K562 (cell line): ENCODE results near the gene ORAI3. TPM values are rescaled to one million over a fixed set of nuclear protein-coding genes. Genes with fewer than 3 reads are reported as not detected.

ENCODE experiments used
- ARID1B ChIP-seq: fragments of 450-650 bp; IDR thresholded peaks from 2 replicates; pipeline ENCODE4 v1.6.1; 2016; ENCODE audit warnings: antibody characterized with exemption, mild to moderate bottlenecking, inconsistent platforms
- EGR1 ChIP-seq: fragments of 450-650 bp; conservative IDR thresholded peaks from 2 replicates; pipeline ENCODE4 v1.6.1; 2017; ENCODE audit warnings: mild to moderate bottlenecking
- ELF2 ChIP-seq: fragments of 250-450 bp; sonication (Bioruptor Pico); IDR thresholded peaks from 2 replicates; pipeline ENCODE4 v1.5.0; 2021; ENCODE audit warnings: mild to moderate bottlenecking
- GATA2 ChIP-seq: sonication (generic); formaldehyde crosslinking; IDR thresholded peaks from 2 replicates; pipeline ENCODE4 v1.4.0; 2020; ENCODE audit warnings: mild to moderate bottlenecking, missing genetic modification reagents
- MTA1 ChIP-seq: fragments of 450-650 bp; IDR thresholded peaks from 2 replicates; pipeline ENCODE4 v1.6.1; 2017; ENCODE audit warnings: borderline replicate concordance
- NBN ChIP-seq: fragments of 450-650 bp; IDR thresholded peaks from 2 replicates; pipeline ENCODE4 v1.6.1; 2016; ENCODE audit warnings: low read depth, mild to moderate bottlenecking
- RAD51 ChIP-seq: fragments of 450-650 bp; IDR thresholded peaks from 2 replicates; pipeline ENCODE4 v1.7.1; 2016; ENCODE audit warnings: low read depth, mild to moderate bottlenecking, borderline replicate concordance
- RBBP5 ChIP-seq: fragments of 200-600 bp; sonication (generic); IDR thresholded peaks from 2 replicates; pipeline ENCODE4 v1.6.1; 2012; ENCODE audit warnings: borderline replicate concordance, mild to moderate bottlenecking, low read length, control low read depth, inconsistent platforms; ENCODE audit not compliant: insufficient read depth, poor library complexity, severe bottlenecking
- RBM14 ChIP-seq: fragments of 200-400 bp; formaldehyde crosslinking; IDR thresholded peaks from 2 replicates; pipeline ENCODE4 v1.6.1; 2018; ENCODE audit warnings: low read depth, mild to moderate bottlenecking, low read length, moderate library complexity, borderline replicate concordance; ENCODE audit not compliant: insufficient read depth
- SIN3B ChIP-seq: fragments of 450-650 bp; IDR thresholded peaks from 2 replicates; pipeline ENCODE4 v1.6.1; 2017; ENCODE audit warnings: low read depth, mild to moderate bottlenecking, moderate library complexity
- SMAD1 ChIP-seq: fragments of 150-350 bp; IDR thresholded peaks from 2 replicates; pipeline ENCODE4 v1.6.1; 2014; ENCODE audit warnings: low read length, low read depth; ENCODE audit not compliant: partially characterized antibody
- SRF ChIP-seq, 2 experiments: fragments of 250-450, 450-650 bp in 1 of 2; sonication (Bioruptor Pico) in 1 of 2; sonication (generic) in 1 of 2; formaldehyde crosslinking; IDR thresholded peaks; 2 replicates each; pipeline versions ENCODE4 v1.5.0 to v1.5.1; 2020 to 2022; ENCODE audit warnings: mild to moderate bottlenecking in 1 of 2, missing genetic modification reagents in 1 of 2
- SUPT5H ChIP-seq: fragments of 450-650 bp; IDR thresholded peaks from 2 replicates; pipeline ENCODE4 v1.6.1; 2016
- TOE1 ChIP-seq, 2 experiments: fragments of 450-650 bp in 1 of 2; sonication (generic) in 1 of 2; formaldehyde crosslinking in 1 of 2; IDR thresholded peaks; 2 replicates each; pipeline versions ENCODE4 v1.7.1 to v1.8.0; 2016 to 2022; ENCODE audit warnings: borderline replicate concordance in 2 of 2, mild to moderate bottlenecking in 2 of 2, antibody characterized with exemption in 1 of 2, inconsistent platforms in 1 of 2, low read depth in 1 of 2, missing genetic modification reagents in 1 of 2, moderate library complexity in 1 of 2
- YY1 ChIP-seq, 3 experiments: IDR thresholded peaks; 2 replicates each; pipeline ENCODE4 v1.6.1; 2011; ENCODE audit warnings: low read length in 2 of 3, mild to moderate bottlenecking in 2 of 3, moderate library complexity in 2 of 3, borderline replicate concordance in 1 of 3, control low read depth in 1 of 3, low read depth in 1 of 3; ENCODE audit not compliant: insufficient read depth in 3 of 3, insufficient replicate concordance in 2 of 3, control insufficient read depth in 1 of 3, insufficient read length in 1 of 3; ENCODE audit errors: extremely low read depth in 1 of 3
- ZBED1 ChIP-seq: IDR thresholded peaks from 2 replicates; pipeline ENCODE4 v1.6.1; 2014
- ZBTB1 ChIP-seq: sonication (generic); formaldehyde crosslinking; IDR thresholded peaks from 2 replicates; pipeline ENCODE4 v1.8.1; 2023; ENCODE audit warnings: missing genetic modification reagents, low read depth, mild to moderate bottlenecking, borderline replicate concordance
- ZBTB2 ChIP-seq: fragments of 450-650 bp; IDR thresholded peaks from 2 replicates; pipeline ENCODE4 v1.6.1; 2016; ENCODE audit warnings: antibody characterized with exemption
- ZBTB7A ChIP-seq: IDR thresholded peaks from 2 replicates; pipeline ENCODE4 v1.6.1; 2011; ENCODE audit warnings: low read depth, mild to moderate bottlenecking, low read length, moderate library complexity, borderline replicate concordance; ENCODE audit not compliant: control insufficient read depth
- ZNF24 ChIP-seq: fragments of 450-650 bp; IDR thresholded peaks from 2 replicates; pipeline ENCODE4 v1.6.1; 2016
- ZNF354B ChIP-seq: fragments of 250-450 bp; sonication (Bioruptor Pico); IDR thresholded peaks from 2 replicates; pipeline ENCODE4 v1.4.0; 2020
- ZNF449 ChIP-seq: fragments of 250-450 bp; sonication (Bioruptor Pico); IDR thresholded peaks from 2 replicates; pipeline ENCODE4 v1.8.0; 2022; ENCODE audit warnings: moderate library complexity, mild to moderate bottlenecking, inconsistent platforms
- polyA plus RNA-seq, 8 experiments: library from polyadenylated mRNA; depleted of rRNA in 4 of 8; stranded (reverse) in 5 of 8; unstranded in 3 of 8; fragments of >200 nt; fragmentation: Nextera tagmentation in 2 of 8; fragmentation: Illumina TruSeq in 1 of 8; extraction: Ambion mirVana in 2 of 8; extraction: Trizol in 1 of 8; gene quantifications; 2 replicates each; pipeline versions ENCODE4 v1.2.1 to v1.2.3, GENCODE V29; 2011 to 2014; ENCODE audit warnings: inconsistent platforms in 1 of 8, missing spikeins in 1 of 8
- total RNA-seq, 7 experiments: library from RNA; depleted of rRNA in 6 of 7; stranded (reverse); fragments of >200 nt in 6 of 7; fragmentation: Illumina TruSeq in 2 of 7; extraction: Trizol in 2 of 7; gene quantifications; 2 replicates each; pipeline versions ENCODE4 v1.2.1 to v1.2.3, GENCODE V29; 2011 to 2021; ENCODE audit warnings: low replicate concordance in 1 of 7
- TF ChIP-seq, protein P1 (sequence below): fragments of 450-650 bp; IDR thresholded peaks from 2 replicates; pipeline ENCODE4 v1.7.0; 2016; ENCODE audit warnings: borderline replicate concordance

ORAI3 gene
- total and polyA plus RNA-seq, 9 of the 15 experiments (the other 6 are each of a cell fraction or from before 2014, with no cell fraction given): 4.9 to 23.3 (median 14.1) TPM

GRCh38 chr16:30996985-30997724, 48.3 kb downstream of the ORAI3 start (continued):
- TF ChIP-seq ELF2 (CRISPR knock-in tag) (peak; percentile 34; the same call in 1 of the 2 replicates), NBN (peak; percentile 40; the same call in 1 of the 2 replicates), ZBED1 (no peak), MTA1 (peak; percentile 34; the same call in 1 of the 2 replicates), RBM14 (no peak), ZNF354B (CRISPR knock-in tag) (no peak), ARID1B (peak; percentile 54; the same call in 1 of the 2 replicates), GATA2 (no peak), ZNF449 (no peak), YY1 (IDR thresholded peaks at IDR 0.05; ENCODE audit: borderline replicate concordance in 1 of 3, control insufficient read depth in 1 of 3, extremely low read depth in 1 of 3, insufficient read depth in 3 of 3, insufficient read length in 1 of 3, insufficient replicate concordance in 2 of 3, low read depth in 1 of 3, low read length in 2 of 3) (peak in 2 of 3 experiments; percentile 54 to 85), ZBTB2 (peak; percentile 57; the same call in 1 of the 2 replicates), SMAD1 (peak; percentile 67), ZBTB7A (peak; percentile 63; the same call in 1 of the 2 replicates), EGR1 (peak; percentile 4; the same call in 1 of the 2 replicates), RBBP5 (peak; percentile 70), SUPT5H (peak; percentile 89), SIN3B (peak; percentile 31; the same call in 1 of the 2 replicates), ZNF24 (no peak), ZBTB1 (CRISPR knock-in tag) (no peak), TOE1 (IDR thresholded peaks at IDR 0.05; ENCODE audit: borderline replicate concordance) (peak; percentile 73; the same call in 1 of the 2 replicates), TOE1 (CRISPR knock-in tag; IDR thresholded peaks at IDR 0.05; ENCODE audit: borderline replicate concordance, low read depth) (no peak), RAD51 (no peak), SRF (CRISPR knock-in tag; IDR thresholded peaks at IDR 0.05) (peak in 1 of 2 experiments; percentile 76; a peak in 2 of 4 replicates)
- TF ChIP-seq, protein P1, sequence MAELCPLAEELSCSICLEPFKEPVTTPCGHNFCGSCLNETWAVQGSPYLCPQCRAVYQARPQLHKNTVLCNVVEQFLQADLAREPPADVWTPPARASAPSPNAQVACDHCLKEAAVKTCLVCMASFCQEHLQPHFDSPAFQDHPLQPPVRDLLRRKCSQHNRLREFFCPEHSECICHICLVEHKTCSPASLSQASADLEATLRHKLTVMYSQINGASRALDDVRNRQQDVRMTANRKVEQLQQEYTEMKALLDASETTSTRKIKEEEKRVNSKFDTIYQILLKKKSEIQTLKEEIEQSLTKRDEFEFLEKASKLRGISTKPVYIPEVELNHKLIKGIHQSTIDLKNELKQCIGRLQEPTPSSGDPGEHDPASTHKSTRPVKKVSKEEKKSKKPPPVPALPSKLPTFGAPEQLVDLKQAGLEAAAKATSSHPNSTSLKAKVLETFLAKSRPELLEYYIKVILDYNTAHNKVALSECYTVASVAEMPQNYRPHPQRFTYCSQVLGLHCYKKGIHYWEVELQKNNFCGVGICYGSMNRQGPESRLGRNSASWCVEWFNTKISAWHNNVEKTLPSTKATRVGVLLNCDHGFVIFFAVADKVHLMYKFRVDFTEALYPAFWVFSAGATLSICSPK: no peak
